Testis (tissue), 2 donors: ENCODE data around the gene CST11.

ENCODE experiments used
- POLR2A ChIP-seq: fragments of 450-650 bp; IDR thresholded peaks from one replicate; pipeline ENCODE4 v1.6.1; 2017; ENCODE audit warnings: antibody characterized with exemption, mild to moderate bottlenecking, moderate library complexity
- TF ChIP-seq, protein P1 (sequence below), 3 experiments: fragments of 450-650 bp in 2 of 3; fragments of 200-600 bp in 1 of 3; sonication (generic) in 1 of 3; IDR thresholded peaks; one replicate each; pipeline ENCODE4 v1.5.1; 2016 to 2019; ENCODE audit warnings: antibody characterized with exemption in 3 of 3, mild to moderate bottlenecking in 2 of 3, moderate library complexity in 1 of 3

DNA sequence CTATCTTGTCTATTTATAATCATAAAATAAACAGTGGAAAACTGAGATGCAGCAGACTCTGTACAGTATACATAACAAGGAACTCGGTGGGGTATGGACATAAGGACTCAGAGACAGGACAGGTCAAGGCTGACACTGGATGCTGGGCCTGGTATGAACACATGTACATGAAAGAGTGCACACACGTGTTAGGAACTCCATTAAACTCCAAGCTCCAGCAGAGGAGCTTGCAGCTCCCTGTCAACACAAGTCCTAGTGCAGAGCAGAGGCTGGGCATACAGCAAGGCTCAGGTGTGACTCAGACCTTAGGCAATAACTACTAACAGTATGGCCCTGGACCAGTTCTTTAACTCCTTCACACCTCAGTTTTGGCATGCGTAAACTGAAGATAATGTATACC is 48.5 kb downstream of the CST11 start:
- TF ChIP-seq, protein P1, sequence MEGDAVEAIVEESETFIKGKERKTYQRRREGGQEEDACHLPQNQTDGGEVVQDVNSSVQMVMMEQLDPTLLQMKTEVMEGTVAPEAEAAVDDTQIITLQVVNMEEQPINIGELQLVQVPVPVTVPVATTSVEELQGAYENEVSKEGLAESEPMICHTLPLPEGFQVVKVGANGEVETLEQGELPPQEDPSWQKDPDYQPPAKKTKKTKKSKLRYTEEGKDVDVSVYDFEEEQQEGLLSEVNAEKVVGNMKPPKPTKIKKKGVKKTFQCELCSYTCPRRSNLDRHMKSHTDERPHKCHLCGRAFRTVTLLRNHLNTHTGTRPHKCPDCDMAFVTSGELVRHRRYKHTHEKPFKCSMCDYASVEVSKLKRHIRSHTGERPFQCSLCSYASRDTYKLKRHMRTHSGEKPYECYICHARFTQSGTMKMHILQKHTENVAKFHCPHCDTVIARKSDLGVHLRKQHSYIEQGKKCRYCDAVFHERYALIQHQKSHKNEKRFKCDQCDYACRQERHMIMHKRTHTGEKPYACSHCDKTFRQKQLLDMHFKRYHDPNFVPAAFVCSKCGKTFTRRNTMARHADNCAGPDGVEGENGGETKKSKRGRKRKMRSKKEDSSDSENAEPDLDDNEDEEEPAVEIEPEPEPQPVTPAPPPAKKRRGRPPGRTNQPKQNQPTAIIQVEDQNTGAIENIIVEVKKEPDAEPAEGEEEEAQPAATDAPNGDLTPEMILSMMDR (IDR thresholded peaks at IDR 0.05), result no peak
- no peak for TF ChIP-seq POLR2A
